ENCODE data around the gene CLDN7. TPM values are rescaled to one million over a fixed set of nuclear protein-coding genes. Genes with fewer than 3 reads are reported as not detected.
A peak's percentile ranks its signal among the peaks of the same experiment; 100 is the strongest.

CLDN7 gene
- total RNA-seq, 1 experiment from 2014 or later = 177 TPM

DNA sequence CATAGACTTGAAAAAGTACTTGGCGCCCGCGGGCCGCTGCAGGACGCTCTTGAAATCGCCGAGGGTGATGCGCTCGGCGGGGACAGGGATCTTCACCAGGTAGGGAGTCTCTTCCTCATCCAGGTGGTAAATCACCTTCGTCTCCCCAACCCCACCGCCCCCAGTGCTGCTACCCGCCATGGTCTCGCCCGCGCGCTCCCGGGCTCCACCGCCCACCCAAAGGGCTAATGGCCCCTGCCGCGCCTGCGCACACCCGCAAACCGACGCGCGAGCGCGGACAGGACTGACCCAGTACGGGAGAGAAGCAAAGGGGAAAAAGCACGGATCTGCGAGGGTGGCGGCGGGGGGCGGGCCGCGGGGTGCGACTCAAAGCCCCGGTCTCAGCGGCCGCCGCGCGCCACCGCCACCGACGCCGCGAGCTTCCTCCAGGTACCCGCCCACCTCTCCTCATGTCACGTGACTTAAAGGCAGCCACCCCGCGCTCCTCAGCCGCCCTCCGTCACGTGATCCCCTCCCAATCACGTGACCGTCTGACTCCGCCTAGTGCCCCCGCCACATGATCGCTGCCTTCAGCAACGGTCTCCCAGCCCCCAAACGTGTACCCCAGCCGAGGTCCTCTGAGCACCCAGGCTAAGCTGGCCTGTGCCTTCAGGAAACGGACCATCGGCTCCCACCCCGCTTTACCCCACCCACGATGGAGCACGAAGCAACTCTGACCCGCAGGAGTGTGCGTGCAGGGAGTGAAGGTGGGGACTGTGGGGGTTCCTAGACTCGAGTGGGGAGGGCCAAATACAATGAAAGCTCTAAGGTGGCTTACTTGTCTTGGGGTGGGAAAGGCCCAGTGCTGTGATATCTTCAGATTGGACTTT is 28.0 kb downstream of the CLDN7 start, which contains the start of gene DVL2:
Gene DVL2, minus strand, starts transcription at position 435 of the 869 bp plus-strand sequence. Its CDS starts 255 bp downstream, at position 180.
- Histone ChIP-seq H4K5ac (ENCODE audit: insufficient read length, low read depth, low read length) (no peak within 1 kb of the TSS), H3K79me2 (ENCODE audit: insufficient read depth, low read length) (peaks cover 23% of the 10 kb centered on the region; the same call in 1 of the 2 replicates), H3T11ph (ENCODE audit: low read length) (no peak within 1 kb of the TSS), H2BK120ac (ENCODE audit: low read depth, low read length, poor library complexity, severe bottlenecking) (no peak within 1 kb of the TSS), H3K4ac (ENCODE audit: low read depth, low read length) (no peak within 1 kb of the TSS), H4K91ac (ENCODE audit: insufficient read length, low read depth, low read length) (no peak within 1 kb of the TSS), H3K23ac (ENCODE audit: insufficient read length, low read depth, low read length) (no peak within 1 kb of the TSS), H2BK20ac (ENCODE audit: low read depth, low read length, poor library complexity, severe bottlenecking) (no peak within 1 kb of the TSS), H2BK5ac (ENCODE audit: insufficient read length, low read length) (no peak within 1 kb of the TSS), H2BK15ac (ENCODE audit: low read depth, low read length) (no peak within 1 kb of the TSS), H2BK12ac (ENCODE audit: insufficient read length, low read depth, low read length) (no peak within 1 kb of the TSS), H3K9ac (ENCODE audit: extremely low read depth, insufficient read length, low read length) (peak within 1 kb of the TSS; percentile 98), H2AFZ (ENCODE audit: low read length) (no peak within 1 kb of the TSS), H3K23me2 (ENCODE audit: insufficient read length, low read depth, low read length, poor library complexity, severe bottlenecking) (peaks cover 7% of the 10 kb centered on the region), H4K20me1 (ENCODE audit: control insufficient read depth, insufficient read depth, insufficient read length) (no peaks in the 10 kb centered on the region), H3K27ac (ENCODE audit: insufficient read length, low read depth, low read length) (no peak within 1 kb of the TSS), H3K14ac (ENCODE audit: insufficient read depth, low read length) (peak within 1 kb of the TSS; percentile 70; the same call in 1 of the 2 replicates), H3K4me2 (ENCODE audit: insufficient read depth, insufficient read length, low read length) (peak within 1 kb of the TSS; percentile 92), H3K79me1 (ENCODE audit: insufficient read depth, low read depth, low read length, poor library complexity, severe bottlenecking) (peaks cover 17% of the 10 kb centered on the region), H3K9me3 (ENCODE audit: control insufficient read depth, low read depth, low read length) (no peaks in the 10 kb centered on the region), H3K27me3 (ENCODE audit: insufficient read depth, low read length) (no peaks in the 10 kb centered on the region), H4K8ac (replicated peaks; ENCODE audit: insufficient read length, low read depth, low read length) (no peak within 1 kb of the TSS), H2AK5ac (ENCODE audit: insufficient read length, low read length) (no peak within 1 kb of the TSS), H3K4me1 (ENCODE audit: insufficient read depth, low read length) (no peaks in the 10 kb centered on the region), H3K18ac (ENCODE audit: insufficient read length, low read depth, low read length) (peak within 1 kb of the TSS; percentile 18), H3K56ac (ENCODE audit: insufficient read length, low read depth, low read length) (no peak within 1 kb of the TSS)
- H3K27ac Mint-ChIP-seq = peak within 1 kb of the TSS; percentile 92 to 99 (median 97)
- WGBS (ENCODE audit: extremely low coverage, insufficient read length, low lambda C conversion rate) = no CpG with 5 or more reads among the region's 72 CpGs
- peak within 1 kb of the TSS; percentile 94 to 100 for H3K4me3 Mint-ChIP-seq
- H3K36me3 Mint-ChIP-seq (ENCODE audit: insufficient read depth in 1 of 3, low read depth in 3 of 3) = peaks cover 38 to 63% (median 52%) of the 10 kb centered on the region in 3 experiments; a peak in 6 of 7 replicates
- no peaks in the 10 kb centered on the region; the same call in 1 of the 2 replicates for H3K27me3 Mint-ChIP-seq (ENCODE audit: low read depth)
- H3K9me3 Mint-ChIP-seq = 0 out of 5 replicates have a peak, but pooled peaks cover 0 to 2% of the 10 kb centered on the region in 2 experiments
- H3K4me1 Mint-ChIP-seq = peaks cover 27 to 40% of the 10 kb centered on the region in 2 experiments
- TF ChIP-seq, protein P1, sequence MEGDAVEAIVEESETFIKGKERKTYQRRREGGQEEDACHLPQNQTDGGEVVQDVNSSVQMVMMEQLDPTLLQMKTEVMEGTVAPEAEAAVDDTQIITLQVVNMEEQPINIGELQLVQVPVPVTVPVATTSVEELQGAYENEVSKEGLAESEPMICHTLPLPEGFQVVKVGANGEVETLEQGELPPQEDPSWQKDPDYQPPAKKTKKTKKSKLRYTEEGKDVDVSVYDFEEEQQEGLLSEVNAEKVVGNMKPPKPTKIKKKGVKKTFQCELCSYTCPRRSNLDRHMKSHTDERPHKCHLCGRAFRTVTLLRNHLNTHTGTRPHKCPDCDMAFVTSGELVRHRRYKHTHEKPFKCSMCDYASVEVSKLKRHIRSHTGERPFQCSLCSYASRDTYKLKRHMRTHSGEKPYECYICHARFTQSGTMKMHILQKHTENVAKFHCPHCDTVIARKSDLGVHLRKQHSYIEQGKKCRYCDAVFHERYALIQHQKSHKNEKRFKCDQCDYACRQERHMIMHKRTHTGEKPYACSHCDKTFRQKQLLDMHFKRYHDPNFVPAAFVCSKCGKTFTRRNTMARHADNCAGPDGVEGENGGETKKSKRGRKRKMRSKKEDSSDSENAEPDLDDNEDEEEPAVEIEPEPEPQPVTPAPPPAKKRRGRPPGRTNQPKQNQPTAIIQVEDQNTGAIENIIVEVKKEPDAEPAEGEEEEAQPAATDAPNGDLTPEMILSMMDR (conservative IDR thresholded peaks at IDR 0.05) = no peak
- peak; percentile 98 for DNase-seq

Measured in H9 (cell line).